ENCODE data around the gene RPL41.

Gene RPL41

DNA sequence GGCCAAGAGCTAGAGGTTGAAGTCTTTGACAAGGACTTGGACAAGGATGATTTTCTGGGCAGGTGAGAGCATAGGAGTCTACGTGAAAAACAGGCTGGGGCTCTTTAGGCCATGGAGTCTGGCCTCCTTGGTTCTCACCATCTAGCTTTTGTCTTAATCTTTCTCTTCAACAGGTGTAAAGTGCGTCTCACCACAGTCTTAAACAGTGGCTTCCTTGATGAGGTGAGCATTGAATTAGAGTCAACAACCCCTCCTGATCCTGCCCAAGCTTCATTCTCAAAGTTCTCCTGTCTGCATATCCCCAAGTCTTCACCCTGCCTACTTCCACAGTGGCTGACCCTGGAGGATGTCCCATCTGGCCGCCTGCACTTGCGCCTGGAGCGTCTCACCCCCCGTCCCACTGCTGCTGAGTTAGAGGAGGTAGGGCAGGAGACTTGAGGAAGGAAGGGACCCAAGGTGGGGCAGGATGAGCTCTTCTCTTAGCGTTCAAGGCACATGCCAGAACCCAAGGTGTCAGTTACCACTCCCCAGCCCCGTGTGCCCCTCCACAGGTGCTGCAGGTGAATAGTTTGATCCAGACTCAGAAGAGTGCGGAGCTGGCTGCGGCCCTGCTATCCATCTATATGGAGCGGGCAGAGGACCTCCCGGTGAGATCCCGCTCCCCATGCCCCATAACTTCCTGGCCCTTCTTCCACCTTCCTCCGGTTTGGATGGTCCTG, 21.6 kb downstream of the RPL41 start:
- TF ChIP-seq, protein P1, sequence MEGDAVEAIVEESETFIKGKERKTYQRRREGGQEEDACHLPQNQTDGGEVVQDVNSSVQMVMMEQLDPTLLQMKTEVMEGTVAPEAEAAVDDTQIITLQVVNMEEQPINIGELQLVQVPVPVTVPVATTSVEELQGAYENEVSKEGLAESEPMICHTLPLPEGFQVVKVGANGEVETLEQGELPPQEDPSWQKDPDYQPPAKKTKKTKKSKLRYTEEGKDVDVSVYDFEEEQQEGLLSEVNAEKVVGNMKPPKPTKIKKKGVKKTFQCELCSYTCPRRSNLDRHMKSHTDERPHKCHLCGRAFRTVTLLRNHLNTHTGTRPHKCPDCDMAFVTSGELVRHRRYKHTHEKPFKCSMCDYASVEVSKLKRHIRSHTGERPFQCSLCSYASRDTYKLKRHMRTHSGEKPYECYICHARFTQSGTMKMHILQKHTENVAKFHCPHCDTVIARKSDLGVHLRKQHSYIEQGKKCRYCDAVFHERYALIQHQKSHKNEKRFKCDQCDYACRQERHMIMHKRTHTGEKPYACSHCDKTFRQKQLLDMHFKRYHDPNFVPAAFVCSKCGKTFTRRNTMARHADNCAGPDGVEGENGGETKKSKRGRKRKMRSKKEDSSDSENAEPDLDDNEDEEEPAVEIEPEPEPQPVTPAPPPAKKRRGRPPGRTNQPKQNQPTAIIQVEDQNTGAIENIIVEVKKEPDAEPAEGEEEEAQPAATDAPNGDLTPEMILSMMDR (IDR thresholded peaks at IDR 0.05; ENCODE audit: control extremely low read depth, extremely low read depth, low read depth, missing control alignments): no peak
- no peak for DNase-seq (ENCODE audit: extremely low spot score)
- ChIA-PET CTCF (interaction anchor here (0.9 to 2.2 kb wide), 5 partner anchors 11 to 51 kb away, joined by 3 to 7 read pairs (median 4); partner anchors contain the start of genes SMARCC2 and ZC3H10), POLR2A (interaction anchor here (0.7 kb wide), 1 partner anchor 67 kb away, joined by 3 read pairs; no protein-coding TSS in a partner anchor)

- DNase-seq (ENCODE audit: extremely low spot score): no peak
- ChIA-PET POLR2A (interaction anchor here (1.3 kb wide), 1 partner anchor 38 kb away, joined by 4 read pairs; the partner anchor contains the start of gene PA2G4), CTCF (interaction anchor here (0.6 to 2.6 kb wide), 5 partner anchors 10 to 22 kb away, joined by 3 to 7 read pairs (median 5); partner anchors contain the start of genes ESYT1 and MYL6B)
- TF ChIP-seq, protein P1 (IDR thresholded peaks at IDR 0.05; ENCODE audit: control extremely low read depth, extremely low read depth, low read depth, missing control alignments): no peak
Observed at GRCh38 chr12:56141946-56142784, 25.7 kb downstream of the RPL41 start.

DNA sequence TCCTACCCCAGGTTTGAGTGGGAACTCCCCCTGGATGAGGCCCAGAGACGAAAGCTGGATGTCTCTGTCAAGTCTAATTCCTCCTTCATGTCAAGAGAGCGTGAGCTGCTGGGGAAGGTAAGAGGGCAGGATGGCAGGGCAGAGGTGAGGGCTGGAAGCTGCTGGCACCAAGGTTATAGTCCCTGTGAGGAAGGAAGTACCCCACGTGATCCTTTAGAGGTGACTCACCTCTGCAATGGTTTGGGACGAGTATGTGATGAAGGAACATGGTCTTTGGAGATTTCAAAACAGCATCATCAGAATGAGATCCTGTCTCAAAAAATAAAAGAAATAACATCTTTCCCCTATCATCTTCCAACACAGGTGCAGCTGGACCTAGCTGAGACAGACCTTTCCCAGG, 26.8 kb downstream of the RPL41 start:
- ChIA-PET POLR2A (interaction anchor here (0.6 to 1.3 kb wide), 2 partner anchors 19 to 39 kb away, joined by 4 read pairs; partner anchors contain the start of gene PA2G4), CTCF (interaction anchor here (0.6 to 2.6 kb wide), 6 partner anchors 13 to 49 kb away, joined by 3 to 7 read pairs (median 6); partner anchors contain the start of genes ESYT1 and MYL6)
- DNase-seq (ENCODE audit: extremely low spot score): no peak
- TF ChIP-seq, protein P1 (IDR thresholded peaks at IDR 0.05; ENCODE audit: control extremely low read depth, extremely low read depth, low read depth, missing control alignments): no peak

GRCh38 chr12:56143870-56144269, 27.4 kb downstream of the RPL41 start:
- ChIA-PET CTCF (interaction anchor here (0.8 to 2.6 kb wide), 8 partner anchors 14 to 405 kb away, joined by 4 to 8 read pairs (median 5); partner anchors contain the start of genes ESYT1, MYL6 and SMARCC2), POLR2A (no interaction called here)
- TF ChIP-seq, protein P1 (IDR thresholded peaks at IDR 0.05; ENCODE audit: control extremely low read depth, extremely low read depth, low read depth, missing control alignments): no peak
- no peak for DNase-seq (ENCODE audit: extremely low spot score)

DNA sequence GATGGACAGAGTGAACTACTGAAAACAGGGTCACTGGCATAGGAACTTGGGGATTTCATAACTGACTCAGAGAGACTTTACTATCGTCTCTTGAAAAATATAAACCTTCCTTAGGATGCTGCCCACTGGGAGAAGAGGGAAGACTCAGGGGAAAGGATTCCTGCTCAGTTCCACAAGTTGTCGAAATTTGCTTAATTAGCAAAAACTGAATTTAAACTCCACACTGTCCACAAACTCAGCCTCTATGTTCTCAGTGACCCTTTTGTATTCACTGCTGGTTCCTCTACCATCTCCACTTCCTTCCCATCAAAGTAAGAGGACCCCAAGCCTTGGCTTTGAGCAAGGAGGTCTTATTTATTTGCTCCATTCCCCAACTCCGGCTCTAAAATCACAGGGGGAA, 28.8 kb downstream of the RPL41 start:
- CTCF ChIA-PET: interaction anchor here (2.0 kb wide), 1 partner anchor 44 kb away, joined by 8 read pairs; the partner anchor contains the start of gene SMARCC2

More for the DNA sequence above, 28.8 kb downstream of the RPL41 start:
- POLR2A ChIA-PET: no interaction called here
- TF ChIP-seq, protein P1 (IDR thresholded peaks at IDR 0.05; ENCODE audit: control extremely low read depth, extremely low read depth, low read depth, missing control alignments): no peak
- DNase-seq (ENCODE audit: extremely low spot score): no peak

All from GM10248 (cell line).